SK-N-SH treated with all-trans-retinoic acid at 6 μM for 48 hours (cell line): ENCODE measurements around the gene TSHZ1.

ENCODE experiments used
- ATAC-seq: fragments of 200-7000 bp; cut with Tn5 transposase; 3 replicates; pipeline ENCODE4 v1.9.1; 2020; ENCODE audit warnings: mild to moderate bottlenecking, moderate library complexity
- CREB5 ChIP-seq: fragments of 250-450 bp; sonication (Bioruptor Pico); IDR thresholded peaks from 2 replicates; pipeline ENCODE4 v1.5.1; 2020; ENCODE audit warnings: low read depth, mild to moderate bottlenecking, moderate library complexity
- CSDC2 ChIP-seq: fragments of 250-450 bp; sonication (Bioruptor Pico); IDR thresholded peaks from 2 replicates; pipeline ENCODE4 v1.5.0; 2020; ENCODE audit warnings: mild to moderate bottlenecking, moderate library complexity
- CSRNP3 ChIP-seq: fragments of 250-450 bp; sonication (Bioruptor Pico); IDR thresholded peaks from 2 replicates; pipeline ENCODE4 v1.5.1; 2021; ENCODE audit warnings: mild to moderate bottlenecking, moderate library complexity
- ESRRG ChIP-seq: fragments of 250-450 bp; sonication (Bioruptor Pico); IDR thresholded peaks from 2 replicates; pipeline ENCODE4 v1.6.1; 2021; ENCODE audit warnings: mild to moderate bottlenecking
- GLIS3 ChIP-seq: fragments of 250-450 bp; sonication (Bioruptor Pico); IDR thresholded peaks from 2 replicates; pipeline ENCODE4 v1.5.0; 2020; ENCODE audit warnings: mild to moderate bottlenecking, moderate library complexity
- OSR1 ChIP-seq: fragments of 250-450 bp; sonication (Bioruptor Pico); IDR thresholded peaks from 2 replicates; pipeline ENCODE4 v1.8.0; 2022; ENCODE audit warnings: moderate library complexity, mild to moderate bottlenecking, inconsistent platforms
- PATZ1 ChIP-seq: fragments of 250-450 bp; sonication (Bioruptor Pico); IDR thresholded peaks from 2 replicates; pipeline ENCODE4 v1.8.0; 2020; ENCODE audit warnings: mild to moderate bottlenecking, moderate library complexity, borderline replicate concordance
- PPARA ChIP-seq: fragments of 250-450 bp; sonication (Bioruptor Pico); IDR thresholded peaks from 2 replicates; pipeline ENCODE4 v1.5.0; 2020; ENCODE audit warnings: mild to moderate bottlenecking, borderline replicate concordance
- SNAI2 ChIP-seq: fragments of 250-450 bp; sonication (Bioruptor Pico); IDR thresholded peaks from 2 replicates; pipeline ENCODE4 v1.5.0; 2020; ENCODE audit warnings: mild to moderate bottlenecking, moderate library complexity
- TCF4 ChIP-seq: fragments of 250-450 bp; sonication (Bioruptor Pico); IDR thresholded peaks from 2 replicates; pipeline ENCODE4 v1.8.0; 2021; ENCODE audit warnings: mild to moderate bottlenecking, moderate library complexity, borderline replicate concordance
- TOX ChIP-seq: fragments of 250-450 bp; sonication (Bioruptor Pico); IDR thresholded peaks from 2 replicates; pipeline ENCODE4 v1.8.0; 2021; ENCODE audit warnings: mild to moderate bottlenecking, moderate library complexity, borderline replicate concordance
- ZC3H10 ChIP-seq: fragments of 250-450 bp; sonication (Bioruptor Pico); IDR thresholded peaks from 2 replicates; pipeline ENCODE4 v1.5.1; 2021; ENCODE audit warnings: mild to moderate bottlenecking, moderate library complexity
- ZNF565 ChIP-seq: fragments of 450-650 bp; formaldehyde crosslinking; conservative IDR thresholded peaks from 2 replicates; pipeline ENCODE4 v1.5.0; 2020; ENCODE audit warnings: low read depth, mild to moderate bottlenecking, moderate library complexity
- ZNF8 ChIP-seq: fragments of 450-650 bp; formaldehyde crosslinking; IDR thresholded peaks from 2 replicates; pipeline ENCODE4 v1.5.0; 2020; ENCODE audit warnings: mild to moderate bottlenecking, moderate library complexity
- TF ChIP-seq, protein P1 (sequence below): fragments of 250-450 bp; sonication (Bioruptor Pico); IDR thresholded peaks from 2 replicates; pipeline ENCODE4 v1.5.0; 2020; ENCODE audit warnings: mild to moderate bottlenecking, moderate library complexity
- TF ChIP-seq, protein P2 (sequence below): fragments of 250-450 bp; sonication (Bioruptor Pico); IDR thresholded peaks from 2 replicates; pipeline ENCODE4 v1.8.0; 2021; ENCODE audit warnings: low read depth, mild to moderate bottlenecking, moderate library complexity, borderline replicate concordance

Gene TSHZ1

DNA sequence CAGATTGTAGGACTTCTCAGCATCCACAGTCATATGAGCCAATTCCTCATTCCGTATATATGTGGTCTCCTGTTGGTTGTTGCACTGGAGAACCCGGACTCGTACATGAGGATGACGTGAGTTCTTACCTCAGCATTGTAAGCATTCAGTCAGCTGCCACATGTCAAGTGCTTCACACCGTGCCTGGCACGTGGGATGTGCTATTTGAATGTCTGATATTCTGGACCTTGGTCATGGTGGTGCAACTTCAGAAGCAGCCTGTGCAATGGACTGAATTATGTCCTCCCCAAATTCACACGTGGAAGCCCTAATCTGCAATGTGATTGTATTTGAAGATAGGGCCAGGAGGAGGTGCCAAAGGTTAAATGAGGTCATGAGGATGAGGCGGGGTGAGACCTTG lies 33.7 kb upstream of the TSHZ1 start (continued):
- TF ChIP-seq CSRNP3 (CRISPR knock-in tag), result no peak
- no peak for TF ChIP-seq TOX (CRISPR knock-in tag)
- TF ChIP-seq CSDC2 (CRISPR knock-in tag), result no peak
- no peak for TF ChIP-seq ZC3H10 (CRISPR knock-in tag)
- no peak for TF ChIP-seq ZNF8
- TF ChIP-seq SNAI2, result no peak
- no peak for TF ChIP-seq PATZ1

DNA sequence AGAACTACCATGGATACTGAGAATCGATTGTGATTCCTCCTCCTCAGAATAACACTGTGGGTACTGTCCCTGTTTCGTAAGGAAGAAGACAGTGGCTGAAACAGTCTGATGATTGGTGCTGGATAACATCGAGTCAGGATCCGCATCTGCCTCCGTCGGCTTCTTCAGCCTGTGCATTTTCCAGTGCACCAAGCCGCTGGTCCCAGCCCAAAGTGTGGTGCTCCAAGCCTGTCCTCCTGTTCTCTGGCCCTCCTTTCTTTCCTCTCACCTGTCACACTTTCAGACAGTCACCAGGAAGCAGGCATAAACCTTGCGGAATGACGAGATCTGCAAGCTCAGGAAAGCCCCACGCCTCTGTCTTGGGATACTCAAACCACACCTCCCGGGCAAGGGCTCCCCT lies 32.2 kb upstream of the TSHZ1 start:
- TF ChIP-seq TCF4 (CRISPR knock-in tag) (no peak), OSR1 (CRISPR knock-in tag) (no peak)
- no peak for ATAC-seq

DNA sequence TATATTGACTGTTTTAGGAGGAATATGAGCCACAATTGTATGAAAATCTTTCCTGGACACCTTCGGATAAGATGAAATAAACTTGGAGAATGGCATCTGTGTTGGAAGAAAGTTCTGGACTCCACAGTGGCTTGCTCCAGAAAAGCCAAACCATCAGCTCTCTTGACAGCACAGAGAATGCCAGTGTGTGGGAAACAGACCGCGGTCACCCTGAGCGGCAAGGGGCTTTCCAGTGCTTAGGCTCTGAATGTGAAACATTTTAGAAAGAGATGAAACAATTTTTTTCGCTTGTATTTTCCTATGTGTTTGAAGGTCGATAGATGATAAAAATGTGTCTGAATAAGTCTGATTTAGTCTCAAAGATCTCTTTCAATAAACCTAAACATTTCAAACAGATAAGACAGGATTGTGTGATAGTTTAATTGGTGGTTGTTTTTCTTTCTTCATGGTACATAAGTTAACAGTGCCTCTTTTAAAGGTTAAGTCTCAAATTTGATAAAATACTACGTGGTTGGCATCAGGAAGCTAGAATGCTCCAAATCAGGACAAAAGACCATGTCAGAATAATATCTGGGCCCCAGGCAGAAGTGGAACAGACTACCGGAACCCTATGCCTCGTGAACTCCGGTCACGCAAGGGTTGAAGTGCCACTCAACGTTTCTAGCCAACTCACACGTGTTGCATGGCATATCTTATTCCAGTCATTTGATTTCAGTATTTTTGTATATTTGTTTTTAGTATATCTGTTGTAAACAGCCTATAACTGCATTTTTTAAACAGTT lies 30.6 kb upstream of the TSHZ1 start:
- ATAC-seq, result no peak
- TF ChIP-seq ESRRG (CRISPR knock-in tag) (no peak), CSDC2 (CRISPR knock-in tag) (no peak), ZNF565 (CRISPR knock-in tag) (no peak), TCF4 (CRISPR knock-in tag) (no peak), TOX (CRISPR knock-in tag) (no peak), CSRNP3 (CRISPR knock-in tag) (no peak), CREB5 (CRISPR knock-in tag) (no peak), GLIS3 (no peak)
- TF ChIP-seq, protein P1, sequence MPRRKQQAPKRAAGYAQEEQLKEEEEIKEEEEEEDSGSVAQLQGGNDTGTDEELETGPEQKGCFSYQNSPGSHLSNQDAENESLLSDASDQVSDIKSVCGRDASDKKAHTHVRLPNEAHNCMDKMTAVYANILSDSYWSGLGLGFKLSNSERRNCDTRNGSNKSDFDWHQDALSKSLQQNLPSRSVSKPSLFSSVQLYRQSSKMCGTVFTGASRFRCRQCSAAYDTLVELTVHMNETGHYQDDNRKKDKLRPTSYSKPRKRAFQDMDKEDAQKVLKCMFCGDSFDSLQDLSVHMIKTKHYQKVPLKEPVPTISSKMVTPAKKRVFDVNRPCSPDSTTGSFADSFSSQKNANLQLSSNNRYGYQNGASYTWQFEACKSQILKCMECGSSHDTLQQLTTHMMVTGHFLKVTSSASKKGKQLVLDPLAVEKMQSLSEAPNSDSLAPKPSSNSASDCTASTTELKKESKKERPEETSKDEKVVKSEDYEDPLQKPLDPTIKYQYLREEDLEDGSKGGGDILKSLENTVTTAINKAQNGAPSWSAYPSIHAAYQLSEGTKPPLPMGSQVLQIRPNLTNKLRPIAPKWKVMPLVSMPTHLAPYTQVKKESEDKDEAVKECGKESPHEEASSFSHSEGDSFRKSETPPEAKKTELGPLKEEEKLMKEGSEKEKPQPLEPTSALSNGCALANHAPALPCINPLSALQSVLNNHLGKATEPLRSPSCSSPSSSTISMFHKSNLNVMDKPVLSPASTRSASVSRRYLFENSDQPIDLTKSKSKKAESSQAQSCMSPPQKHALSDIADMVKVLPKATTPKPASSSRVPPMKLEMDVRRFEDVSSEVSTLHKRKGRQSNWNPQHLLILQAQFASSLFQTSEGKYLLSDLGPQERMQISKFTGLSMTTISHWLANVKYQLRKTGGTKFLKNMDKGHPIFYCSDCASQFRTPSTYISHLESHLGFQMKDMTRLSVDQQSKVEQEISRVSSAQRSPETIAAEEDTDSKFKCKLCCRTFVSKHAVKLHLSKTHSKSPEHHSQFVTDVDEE (CRISPR knock-in tag), result no peak
- TF ChIP-seq, protein P2, sequence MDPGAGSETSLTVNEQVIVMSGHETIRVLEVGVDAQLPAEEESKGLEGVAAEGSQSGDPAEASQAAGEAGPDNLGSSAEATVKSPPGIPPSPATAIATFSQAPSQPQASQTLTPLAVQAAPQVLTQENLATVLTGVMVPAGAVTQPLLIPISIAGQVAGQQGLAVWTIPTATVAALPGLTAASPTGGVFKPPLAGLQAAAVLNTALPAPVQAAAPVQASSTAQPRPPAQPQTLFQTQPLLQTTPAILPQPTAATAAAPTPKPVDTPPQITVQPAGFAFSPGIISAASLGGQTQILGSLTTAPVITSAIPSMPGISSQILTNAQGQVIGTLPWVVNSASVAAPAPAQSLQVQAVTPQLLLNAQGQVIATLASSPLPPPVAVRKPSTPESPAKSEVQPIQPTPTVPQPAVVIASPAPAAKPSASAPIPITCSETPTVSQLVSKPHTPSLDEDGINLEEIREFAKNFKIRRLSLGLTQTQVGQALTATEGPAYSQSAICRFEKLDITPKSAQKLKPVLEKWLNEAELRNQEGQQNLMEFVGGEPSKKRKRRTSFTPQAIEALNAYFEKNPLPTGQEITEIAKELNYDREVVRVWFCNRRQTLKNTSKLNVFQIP (CRISPR knock-in tag), result no peak

DNA sequence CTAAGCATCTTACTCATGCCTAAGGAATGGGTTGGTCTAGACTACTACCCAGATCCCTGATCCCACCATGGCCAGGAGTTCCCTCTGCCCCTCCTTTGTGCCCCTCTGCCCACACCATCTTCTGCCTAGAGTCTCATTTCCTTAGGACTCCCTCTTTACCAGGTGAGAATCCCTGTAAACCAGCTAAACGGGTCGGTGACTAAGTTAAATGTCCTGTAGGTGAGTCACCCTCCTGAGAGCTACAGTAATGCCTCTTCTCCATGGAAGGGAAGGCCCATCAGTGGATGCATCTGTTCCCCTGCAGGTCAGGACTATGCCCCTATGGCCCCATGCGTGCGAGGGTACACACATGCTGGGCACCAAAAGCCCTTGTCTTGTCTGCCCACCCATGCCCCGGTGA lies 27.1 kb upstream of the TSHZ1 start:
- no peak for TF ChIP-seq PPARA
- no peak for TF ChIP-seq ZC3H10 (CRISPR knock-in tag)
- TF ChIP-seq, protein P2 (CRISPR knock-in tag), result no peak
- TF ChIP-seq, all 23 proteins: peak for 0
- ATAC-seq, result no peak
